DND-41 (cell line): ENCODE results near the gene AP2B1.
A peak's percentile ranks its signal among the peaks of the same experiment; 100 is the strongest.

Experiments used
- ATAC-seq: fragments of 200-7000 bp; cut with Tn5 transposase; 3 replicates; pipeline ENCODE4 v1.9.1; 2021; ENCODE audit warnings: low read depth; ENCODE audit not compliant: insufficient read depth
- DNase-seq: peaks from one replicate; pipeline ENCODE4 v3.0.0-alpha.2; 2020
- H2AFZ ChIP-seq: 2 replicates; pipeline ENCODE4 v1.6.0; 2012; ENCODE audit warnings: low read depth, low read length
- H3K27ac ChIP-seq: 2 replicates; pipeline ENCODE4 v1.5.1; 2012; ENCODE audit warnings: low read length, inconsistent platforms
- H3K27me3 ChIP-seq: fragments of 200-600 bp; sonication (generic); 2 replicates; pipeline ENCODE4 v1.6.0; 2012; ENCODE audit warnings: low read length, mild to moderate bottlenecking, inconsistent platforms; ENCODE audit not compliant: insufficient read depth, poor library complexity
- H3K36me3 ChIP-seq: 2 replicates; pipeline ENCODE4 v1.5.1; 2012; ENCODE audit warnings: low read length, inconsistent platforms; ENCODE audit not compliant: insufficient read depth
- H3K4me1 ChIP-seq: 2 replicates; pipeline ENCODE4 v1.5.1; 2012; ENCODE audit warnings: mild to moderate bottlenecking, low read length; ENCODE audit not compliant: insufficient read depth
- H3K4me2 ChIP-seq: 2 replicates; pipeline ENCODE4 v1.6.0; 2012; ENCODE audit warnings: mild to moderate bottlenecking, moderate library complexity, low read length, inconsistent platforms; ENCODE audit not compliant: insufficient read depth
- H3K4me3 ChIP-seq, 2 experiments: fragments of 200-600 bp in 1 of 2; shearing (Covaris generic) in 1 of 2; 2 replicates each; pipeline ENCODE4 v1.5.1; 2012 to 2016; ENCODE audit warnings: inconsistent platforms in 2 of 2, low read length in 2 of 2, mild to moderate bottlenecking in 2 of 2, low read depth in 1 of 2, moderate library complexity in 1 of 2
- H3K79me2 ChIP-seq: 2 replicates; pipeline ENCODE4 v1.6.0; 2012; ENCODE audit warnings: low read length, inconsistent platforms; ENCODE audit not compliant: insufficient read depth
- H3K9ac ChIP-seq: 2 replicates; pipeline ENCODE4 v1.6.0; 2012; ENCODE audit warnings: low read depth, mild to moderate bottlenecking, inconsistent platforms, low read length, moderate library complexity
- H3K9me3 ChIP-seq: 2 replicates; pipeline ENCODE4 v1.5.1; 2012; ENCODE audit warnings: low read length, moderate library complexity, mild to moderate bottlenecking, inconsistent platforms; ENCODE audit not compliant: insufficient read depth, severe bottlenecking
- H4K20me1 ChIP-seq: 2 replicates; pipeline ENCODE4 v1.6.0; 2012; ENCODE audit warnings: low read length; ENCODE audit not compliant: insufficient read depth
- EZH2 ChIP-seq: IDR thresholded peaks from 3 replicates; pipeline ENCODE4 v1.6.1; 2012; ENCODE audit warnings: borderline replicate concordance, low read depth, mild to moderate bottlenecking, moderate library complexity, low read length, inconsistent platforms; ENCODE audit not compliant: severe bottlenecking
- TF ChIP-seq, protein P1 (sequence below): IDR thresholded peaks from 2 replicates; pipeline ENCODE4 v1.5.1; 2012; ENCODE audit warnings: borderline replicate concordance, low read length, moderate library complexity, mild to moderate bottlenecking; ENCODE audit not compliant: poor library complexity, severe bottlenecking; ENCODE audit errors: extremely low read depth

AP2B1 gene

DNA sequence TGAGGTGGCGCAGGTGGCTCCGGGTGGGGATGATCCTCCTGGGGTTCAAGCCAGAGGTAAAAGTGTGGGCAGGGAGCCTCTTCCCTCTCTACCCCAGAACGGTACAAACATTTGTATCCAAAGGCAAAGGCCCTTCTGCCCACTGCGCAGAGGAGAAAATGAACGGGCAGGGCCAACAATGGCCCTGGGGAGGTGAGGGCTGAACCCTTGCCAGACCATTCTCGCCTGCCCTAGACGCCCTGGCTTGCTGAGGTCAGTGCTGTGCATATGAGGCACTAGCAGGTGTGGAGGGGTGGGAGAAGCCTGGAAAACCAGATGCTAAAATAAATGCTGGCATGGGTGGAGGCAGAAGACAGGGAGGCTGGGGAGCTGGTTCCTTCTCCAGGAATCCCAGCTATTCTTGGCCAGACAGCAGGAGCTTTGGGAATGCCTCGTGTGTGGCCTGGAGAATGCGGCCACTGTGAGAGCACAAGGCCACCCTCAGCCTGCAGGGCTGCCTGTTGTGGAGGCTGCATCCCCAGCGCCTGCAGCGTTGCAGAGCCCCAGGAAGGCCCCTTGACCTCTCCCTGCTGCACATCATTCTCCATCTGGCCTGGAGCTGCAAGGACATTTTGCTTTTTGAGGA lies 178.1 kb downstream of the AP2B1 start:
- H3K4me2 ChIP-seq = peak overlapping the region; percentile 100
- no peaks in the 10 kb centered on the region for H3K9me3 ChIP-seq
- peak overlapping the region; percentile 17 to 79; a peak in 3 of 4 replicates for H3K4me3 ChIP-seq
- H3K27ac ChIP-seq = 0 out of 2 replicates have a peak overlapping the region, but pooled peaks have one; percentile 77
- H3K79me2 ChIP-seq = no peaks in the 10 kb centered on the region
- no peaks in the 10 kb centered on the region for H3K27me3 ChIP-seq
- no peak for DNase-seq
- H3K9ac ChIP-seq = peak overlapping the region; percentile 67
- TF ChIP-seq, protein P1, sequence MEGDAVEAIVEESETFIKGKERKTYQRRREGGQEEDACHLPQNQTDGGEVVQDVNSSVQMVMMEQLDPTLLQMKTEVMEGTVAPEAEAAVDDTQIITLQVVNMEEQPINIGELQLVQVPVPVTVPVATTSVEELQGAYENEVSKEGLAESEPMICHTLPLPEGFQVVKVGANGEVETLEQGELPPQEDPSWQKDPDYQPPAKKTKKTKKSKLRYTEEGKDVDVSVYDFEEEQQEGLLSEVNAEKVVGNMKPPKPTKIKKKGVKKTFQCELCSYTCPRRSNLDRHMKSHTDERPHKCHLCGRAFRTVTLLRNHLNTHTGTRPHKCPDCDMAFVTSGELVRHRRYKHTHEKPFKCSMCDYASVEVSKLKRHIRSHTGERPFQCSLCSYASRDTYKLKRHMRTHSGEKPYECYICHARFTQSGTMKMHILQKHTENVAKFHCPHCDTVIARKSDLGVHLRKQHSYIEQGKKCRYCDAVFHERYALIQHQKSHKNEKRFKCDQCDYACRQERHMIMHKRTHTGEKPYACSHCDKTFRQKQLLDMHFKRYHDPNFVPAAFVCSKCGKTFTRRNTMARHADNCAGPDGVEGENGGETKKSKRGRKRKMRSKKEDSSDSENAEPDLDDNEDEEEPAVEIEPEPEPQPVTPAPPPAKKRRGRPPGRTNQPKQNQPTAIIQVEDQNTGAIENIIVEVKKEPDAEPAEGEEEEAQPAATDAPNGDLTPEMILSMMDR = no peak
- no peak for TF ChIP-seq EZH2
- peaks cover 22% of the 10 kb centered on the region for H3K4me1 ChIP-seq
- H2AFZ ChIP-seq = peak overlapping the region; percentile 88
- H3K36me3 ChIP-seq = no peaks in the 10 kb centered on the region
- ATAC-seq = no peak
- H4K20me1 ChIP-seq = peaks cover 3% of the 10 kb centered on the region; the same call in 1 of the 2 replicates

DNA sequence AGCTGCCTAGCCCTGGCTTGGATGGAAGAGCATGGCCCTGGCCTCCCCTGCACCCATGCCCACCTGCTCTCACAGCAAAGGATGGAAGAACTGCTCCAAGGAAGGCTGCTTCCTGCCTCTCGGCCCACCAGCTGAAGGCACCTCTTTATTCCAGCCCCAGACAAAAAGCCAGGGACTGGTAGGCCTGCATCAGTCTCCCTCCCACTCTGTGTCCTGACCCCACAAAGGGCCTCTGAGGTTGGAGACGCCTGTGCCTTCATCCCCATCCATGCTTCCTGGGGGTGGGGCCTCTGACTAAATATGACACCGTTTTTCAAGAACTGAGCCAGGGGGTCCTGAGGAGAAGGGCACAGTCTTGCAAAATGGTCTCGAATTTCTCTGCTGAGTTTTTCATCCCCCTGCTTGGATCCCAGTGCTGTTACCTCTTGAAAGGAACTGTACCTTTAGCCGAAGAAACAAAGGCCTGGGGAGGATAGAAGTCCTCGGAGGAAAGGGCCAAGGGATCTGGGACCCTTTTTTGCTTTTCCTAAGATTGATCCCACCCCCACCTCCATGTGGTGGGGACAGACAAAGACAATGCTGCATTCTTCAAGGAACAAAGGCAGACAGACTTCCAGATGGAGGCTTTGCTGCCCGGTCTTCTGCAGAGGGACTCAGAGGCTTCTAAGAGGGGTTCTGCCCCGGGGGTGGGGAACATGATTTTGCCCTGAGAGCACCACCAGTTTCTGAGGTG lies 178.8 kb downstream of the AP2B1 start:
- Histone ChIP-seq H4K20me1 (peaks cover 3% of the 10 kb centered on the region; the same call in 1 of the 2 replicates), H3K9me3 (no peaks in the 10 kb centered on the region), H3K4me2 (no peak overlapping the region), H2AFZ (peak overlapping the region; percentile 13; the same call in 1 of the 2 replicates), H3K36me3 (no peaks in the 10 kb centered on the region), H3K4me1 (peaks cover 22% of the 10 kb centered on the region), H3K79me2 (no peaks in the 10 kb centered on the region), H3K4me3 (no peak overlapping the region), H3K27ac (no peak overlapping the region), H3K9ac (no peak overlapping the region), H3K27me3 (no peaks in the 10 kb centered on the region)
- DNase-seq = no peak
- no peak for TF ChIP-seq EZH2
- TF ChIP-seq, protein P1 = no peak
- no peak for ATAC-seq

DNA sequence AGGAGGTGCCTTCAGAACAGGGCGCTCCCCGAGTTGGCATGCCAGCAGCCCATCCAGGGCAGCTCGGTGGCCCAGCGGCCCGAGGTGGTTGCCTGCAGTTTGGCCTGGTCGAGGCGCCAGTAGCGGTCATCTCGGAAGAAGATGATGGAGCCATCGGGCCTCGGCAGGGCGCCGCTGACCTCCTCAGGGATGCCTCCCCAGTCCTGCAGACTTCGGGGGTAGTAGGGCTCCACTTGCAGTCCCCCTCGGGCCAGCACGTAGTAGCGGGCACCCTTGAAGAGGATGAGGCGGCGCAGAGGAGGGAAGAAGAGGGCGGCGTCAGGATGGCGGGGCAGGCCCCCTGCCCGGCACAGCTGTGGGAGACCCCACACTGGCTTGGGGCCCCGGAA lies 179.4 kb downstream of the AP2B1 start:
- H3K27me3 ChIP-seq = no peaks in the 10 kb centered on the region
- no peak for DNase-seq
- TF ChIP-seq EZH2 = no peak
- TF ChIP-seq, protein P1 = no peak
- H3K79me2 ChIP-seq = no peaks in the 10 kb centered on the region
- no peak overlapping the region for H3K9ac ChIP-seq
- H3K4me1 ChIP-seq = peaks cover 22% of the 10 kb centered on the region
- no peak overlapping the region for H2AFZ ChIP-seq
- no peaks in the 10 kb centered on the region for H3K36me3 ChIP-seq
- H3K9me3 ChIP-seq = no peaks in the 10 kb centered on the region
- no peak overlapping the region for H3K4me3 ChIP-seq
- no peak for ATAC-seq
- no peak overlapping the region for H3K4me2 ChIP-seq
- no peak overlapping the region for H3K27ac ChIP-seq
- H4K20me1 ChIP-seq = peaks cover 3% of the 10 kb centered on the region; the same call in 1 of the 2 replicates
